Tibial nerve (tissue), 3 donors: ENCODE results near the gene PNCK.

Experiments used
- CTCF ChIP-seq, 5 experiments: fragments of 200-600 bp in 3 of 5; fragments of 450-650 bp in 2 of 5; sonication (generic) in 3 of 5; IDR thresholded peaks; one replicate each; pipeline ENCODE4 v1.5.1; 2016 to 2019; ENCODE audit warnings: antibody characterized with exemption in 5 of 5, mild to moderate bottlenecking in 3 of 5, moderate library complexity in 2 of 5
- POLR2A ChIP-seq, 2 donors: fragments of 450-650 bp; IDR thresholded peaks; one replicate each; pipeline ENCODE4 v1.6.1; 2017; ENCODE audit warnings: antibody characterized with exemption in 2 of 2, mild to moderate bottlenecking in 2 of 2, moderate library complexity in 2 of 2

DNA sequence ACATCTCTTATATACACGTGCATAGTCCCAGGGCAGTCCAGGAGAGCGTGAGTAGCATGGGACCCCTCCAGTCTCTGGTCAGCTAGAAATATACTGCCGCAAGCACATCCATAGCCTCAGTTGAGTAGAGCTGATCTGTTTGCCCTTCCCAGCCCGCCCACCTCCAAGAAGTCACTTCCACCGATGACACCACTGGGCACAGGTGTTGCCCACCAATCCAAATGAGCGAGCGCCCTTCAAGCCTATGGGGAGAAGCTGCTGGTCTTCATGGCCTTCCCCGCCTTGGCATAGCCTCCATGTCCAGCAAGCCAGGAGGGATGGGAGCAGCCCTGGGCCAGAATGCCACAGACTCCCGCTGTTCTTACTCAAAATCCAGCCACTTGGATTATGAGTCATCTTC, 16.5 kb downstream of the PNCK start:
- TF ChIP-seq POLR2A (IDR thresholded peaks at IDR 0.05): no peak
- TF ChIP-seq CTCF (IDR thresholded peaks at IDR 0.05): no peak
